ENCODE measurements around the gene MACF1.

- no peak for TF ChIP-seq CTCF (IDR thresholded peaks at IDR 0.05)
- no peak for TF ChIP-seq POLR2A (IDR thresholded peaks at IDR 0.05)
Measured at GRCh38 chr1:39525366-39526165, 321.1 kb downstream of the MACF1 start.

Measured in breast epithelium (tissue), 3 donors.